HG03442 (cell line): ENCODE data around the gene MOSMO.

Experiments used
- ATAC-seq: cut with Tn5 transposase; IDR thresholded peaks from one replicate; pipeline ENCODE4 v1.9.1; 2021; ENCODE audit warnings: mild to moderate bottlenecking, moderate library complexity; ENCODE audit not compliant: unreplicated experiment

MOSMO gene

DNA sequence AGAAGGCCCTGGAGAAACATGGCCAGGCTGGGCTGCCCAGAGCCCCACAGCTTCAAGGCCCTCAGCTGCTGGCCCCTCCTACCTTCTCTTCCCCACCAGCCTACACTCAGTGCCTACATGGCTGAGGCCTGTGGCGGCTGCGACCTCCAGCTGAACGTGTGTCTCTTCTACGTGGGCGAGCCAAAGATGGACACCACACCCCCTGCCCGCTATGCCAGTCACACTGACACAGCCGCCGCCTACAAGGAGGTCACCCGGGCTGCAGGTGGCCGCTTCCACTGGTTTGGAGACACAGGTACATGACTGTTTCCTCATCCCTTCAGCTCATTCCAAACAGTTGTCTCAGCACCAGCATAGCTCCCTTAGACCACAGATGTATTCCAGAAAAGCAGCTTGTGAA, 124.9 kb downstream of the MOSMO start:
- ATAC-seq: no peak
